SW480 (cell line): ENCODE results near the gene TRPM3.
"Not testable (repeated sequence)": the region's sequence is repeated elsewhere in the genome, so short reads cannot be mapped to it uniquely, and the experiment has no call there.

Experiments used
- DNase-seq: peaks from one replicate; pipeline ENCODE4 v3.0.0-alpha.2; 2016; ENCODE audit warnings: low spot score

The TRPM3 gene

GRCh38 chr9:70654144-70654543, 467.3 kb downstream of the TRPM3 start:
- no peak for DNase-seq

GRCh38 chr9:70644627-70645026, 476.8 kb downstream of the TRPM3 start:
- not testable (repeated sequence) for DNase-seq

GRCh38 chr9:70642341-70642740, 479.1 kb downstream of the TRPM3 start:
- no peak for DNase-seq

GRCh38 chr9:70641631-70642030, 479.8 kb downstream of the TRPM3 start:
- no peak for DNase-seq

- no peak for DNase-seq
Measured at GRCh38 chr9:70641031-70641430, 480.4 kb downstream of the TRPM3 start.

GRCh38 chr9:70639853-70640814, 481.3 kb downstream of the TRPM3 start:
- DNase-seq = peak; percentile 53

GRCh38 chr9:70635790-70636189, 485.6 kb downstream of the TRPM3 start:
- DNase-seq = no peak

- no peak for DNase-seq
Measured at GRCh38 chr9:70634696-70635095, 486.7 kb downstream of the TRPM3 start.

GRCh38 chr9:70630971-70631370, 490.4 kb downstream of the TRPM3 start:
- no peak for DNase-seq

- DNase-seq = not testable (repeated sequence)
Measured at GRCh38 chr9:70629080-70629685, 492.2 kb downstream of the TRPM3 start.

GRCh38 chr9:70625078-70625477, 496.3 kb downstream of the TRPM3 start:
- DNase-seq = no peak

- DNase-seq = no peak
Measured at GRCh38 chr9:70618784-70619183, 502.6 kb downstream of the TRPM3 start.

GRCh38 chr9:70617033-70617828, 504.2 kb downstream of the TRPM3 start:
- DNase-seq = no peak

- DNase-seq = no peak
Measured at GRCh38 chr9:70616228-70616990, 505.0 kb downstream of the TRPM3 start.

- no peak for DNase-seq
Measured at GRCh38 chr9:70615464-70616138, 505.8 kb downstream of the TRPM3 start.

- DNase-seq = no peak
Measured at GRCh38 chr9:70614786-70615463, 506.5 kb downstream of the TRPM3 start.

GRCh38 chr9:70613024-70613768, 508.2 kb downstream of the TRPM3 start:
- DNase-seq = no peak

- no peak for DNase-seq
Measured at GRCh38 chr9:70610287-70610644, 511.2 kb downstream of the TRPM3 start.

GRCh38 chr9:70609542-70610286, 511.7 kb downstream of the TRPM3 start:
- no peak for DNase-seq
